Activated naive CD8-positive, alpha-beta T cell treated with anti-CD3 and anti-CD28 coated beads, Interleukin-2, amount 10 ng/mL, durations not matched to agents 7 days and 5 days (primary cell): Measurements from ENCODE around the gene IL10. TPM values are rescaled to one million over a fixed set of nuclear protein-coding genes. Genes with fewer than 3 reads are reported as not detected.

ENCODE experiments used
- total RNA-seq, 2 experiments: library from RNA; stranded (reverse); gene quantifications; one replicate each; pipeline ENCODE4 v1.2.3, GENCODE V29; 2021

The IL10 gene
- total RNA-seq, 2 experiments from 2014 or later, result 0.17 TPM; not detected in 1

Other genes with a start within 250 kb of the IL10 start
- 10 to 100 TPM; 40.6 to 43.7 TPM for gene EIF2D, start 160.0 kb downstream of the IL10 start, total RNA-seq
- 1 to 10 TPM; 2.7 TPM for gene DYRK3, start 137.0 kb downstream of the IL10 start, total RNA-seq
- 10 to 100 TPM; 72.6 to 74.9 TPM for gene MAPKAPK2, start 87.6 kb downstream of the IL10 start, total RNA-seq
- not detected for gene IL19, start 1.7 kb downstream of the IL10 start, total RNA-seq
- not detected for gene IL20, start 93.1 kb upstream of the IL10 start, total RNA-seq
- not detected for gene IL24, start 124.9 kb upstream of the IL10 start, total RNA-seq
- gene FCMR, start 149.4 kb upstream of the IL10 start, total RNA-seq, result 100 to 1,000 TPM; 145 to 159 TPM
- not detected for gene PIGR, start 174.0 kb upstream of the IL10 start, total RNA-seq
- gene FCAMR, start 198.0 kb upstream of the IL10 start, total RNA-seq, result under 1 TPM in 1 of 2 experiments, not detected in 1; 0.22 TPM